Measurements from ENCODE around the gene CDH5.
A peak's percentile ranks its signal among the peaks of the same experiment; 100 is the strongest.
"Not testable (repeated sequence)": the region's sequence is repeated elsewhere in the genome, so short reads cannot be mapped to it uniquely, and the experiment has no call there.

Gene CDH5, protein sequence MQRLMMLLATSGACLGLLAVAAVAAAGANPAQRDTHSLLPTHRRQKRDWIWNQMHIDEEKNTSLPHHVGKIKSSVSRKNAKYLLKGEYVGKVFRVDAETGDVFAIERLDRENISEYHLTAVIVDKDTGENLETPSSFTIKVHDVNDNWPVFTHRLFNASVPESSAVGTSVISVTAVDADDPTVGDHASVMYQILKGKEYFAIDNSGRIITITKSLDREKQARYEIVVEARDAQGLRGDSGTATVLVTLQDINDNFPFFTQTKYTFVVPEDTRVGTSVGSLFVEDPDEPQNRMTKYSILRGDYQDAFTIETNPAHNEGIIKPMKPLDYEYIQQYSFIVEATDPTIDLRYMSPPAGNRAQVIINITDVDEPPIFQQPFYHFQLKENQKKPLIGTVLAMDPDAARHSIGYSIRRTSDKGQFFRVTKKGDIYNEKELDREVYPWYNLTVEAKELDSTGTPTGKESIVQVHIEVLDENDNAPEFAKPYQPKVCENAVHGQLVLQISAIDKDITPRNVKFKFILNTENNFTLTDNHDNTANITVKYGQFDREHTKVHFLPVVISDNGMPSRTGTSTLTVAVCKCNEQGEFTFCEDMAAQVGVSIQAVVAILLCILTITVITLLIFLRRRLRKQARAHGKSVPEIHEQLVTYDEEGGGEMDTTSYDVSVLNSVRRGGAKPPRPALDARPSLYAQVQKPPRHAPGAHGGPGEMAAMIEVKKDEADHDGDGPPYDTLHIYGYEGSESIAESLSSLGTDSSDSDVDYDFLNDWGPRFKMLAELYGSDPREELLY

GRCh38 chr16:66366433-66367299 lies at the start of gene CDH5:
TSS of gene CDH5 (plus strand) at chr16:66366691. CDS start at chr16:66379338, 12,647 bp downstream.
- DNase-seq (ENCODE audit: low spot score), result no peak

- no peak for DNase-seq (ENCODE audit: low spot score)
Observed at GRCh38 chr16:66318505-66318904, 48.0 kb upstream of the CDH5 start.

GRCh38 chr16:66320774-66321173 lies 45.7 kb upstream of the CDH5 start:
- no peak for DNase-seq (ENCODE audit: low spot score)

GRCh38 chr16:66322174-66322573 lies 44.3 kb upstream of the CDH5 start:
- DNase-seq (ENCODE audit: low spot score), result no peak

- no peak for DNase-seq (ENCODE audit: low spot score)
Observed at GRCh38 chr16:66324815-66325515, 41.5 kb upstream of the CDH5 start.

DNA sequence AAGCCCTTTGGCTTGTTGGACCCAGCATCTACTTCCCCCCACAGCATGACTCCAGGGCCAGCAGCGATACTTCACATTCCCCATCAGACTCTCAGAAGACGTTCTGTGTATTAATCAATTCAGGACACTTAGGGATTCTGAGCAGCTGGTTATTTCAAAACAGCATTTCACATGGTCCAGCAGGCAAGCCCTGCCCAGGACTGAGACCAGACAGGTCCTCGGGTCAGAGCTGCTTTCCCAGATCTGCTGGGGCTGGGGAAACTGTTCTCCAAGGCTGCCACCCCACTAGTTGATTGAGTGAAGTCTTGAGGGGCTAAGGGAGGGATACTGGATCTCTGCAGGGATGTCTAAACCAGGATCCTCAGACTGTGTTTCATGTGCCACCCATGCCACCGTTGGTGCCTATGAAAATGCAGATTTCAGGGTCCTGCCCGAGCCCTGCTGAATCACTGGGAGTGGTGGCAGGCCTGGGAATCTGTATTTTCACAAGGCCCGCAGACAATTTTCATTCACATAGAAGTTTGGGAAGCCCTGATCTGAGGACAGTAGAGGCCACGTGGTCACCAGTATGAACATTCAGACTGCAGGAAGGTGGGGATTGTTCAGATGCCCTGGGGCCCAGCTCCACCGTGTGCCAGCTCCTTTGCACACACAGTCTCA lies 40.6 kb upstream of the CDH5 start:
- DNase-seq (ENCODE audit: low spot score), result no peak

DNA sequence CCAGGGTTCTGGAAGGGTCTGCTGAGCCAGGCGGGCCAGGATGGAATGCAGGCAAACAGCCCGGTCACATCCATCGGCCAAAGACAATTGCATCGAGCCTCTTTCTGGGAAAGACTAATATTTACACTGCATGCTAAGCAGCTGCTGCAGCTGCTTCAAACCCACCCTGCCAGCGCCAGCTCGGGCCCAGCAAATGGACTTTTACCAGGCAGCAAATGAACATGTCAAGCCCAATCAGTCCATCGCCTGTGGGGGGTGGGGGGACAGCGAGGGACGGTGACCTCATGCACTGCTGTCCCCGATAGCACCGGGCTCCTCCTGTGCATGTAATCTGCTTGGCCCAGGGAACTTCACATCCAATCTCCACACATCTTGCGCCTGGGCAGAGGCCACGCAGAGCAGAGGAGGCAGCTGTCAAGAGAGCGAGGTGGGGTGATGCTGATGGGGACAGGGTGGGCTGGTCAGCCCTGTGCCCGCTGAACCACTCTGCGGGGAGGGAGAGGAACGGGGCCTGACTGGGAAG lies 39.4 kb upstream of the CDH5 start:
- no peak for DNase-seq (ENCODE audit: low spot score)

DNA sequence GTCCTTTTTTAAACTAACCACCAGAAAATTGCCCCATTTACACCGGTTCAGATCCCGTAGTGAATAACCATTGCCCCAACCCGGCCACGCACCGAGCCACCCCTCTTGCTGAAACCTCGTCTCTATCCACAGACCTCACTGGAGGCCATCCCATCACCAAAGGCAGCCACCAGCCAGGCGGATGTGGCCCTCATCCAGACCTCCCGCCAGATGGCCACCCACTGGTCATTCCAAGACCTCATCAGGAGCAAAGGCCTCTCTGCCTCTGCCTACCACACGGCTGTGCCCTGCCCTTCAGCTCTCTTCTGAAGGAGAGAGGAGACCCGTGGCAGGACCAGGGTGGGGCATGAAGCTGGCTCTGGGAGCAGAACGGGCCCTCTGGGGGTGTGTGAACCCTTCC lies 38.2 kb upstream of the CDH5 start:
- DNase-seq (ENCODE audit: low spot score), result no peak

DNA sequence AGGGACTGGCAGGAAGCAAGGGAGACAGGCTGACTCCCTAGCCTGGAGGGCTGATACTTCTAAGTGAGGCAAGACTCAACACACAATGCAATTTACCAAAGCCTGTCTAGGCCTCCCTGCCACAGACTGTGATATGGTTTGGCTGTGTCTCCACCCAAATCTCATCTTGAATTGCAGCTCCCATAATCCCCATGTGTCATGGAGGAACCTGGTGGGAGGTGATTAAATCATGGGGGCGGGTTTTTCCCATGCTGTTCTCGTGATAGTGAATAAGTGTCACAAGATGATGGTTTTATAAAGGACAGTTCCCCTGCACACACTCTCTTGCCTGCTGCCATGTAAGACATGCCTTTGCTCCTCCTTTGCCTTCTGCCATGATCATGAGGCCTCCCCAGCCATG lies 35.0 kb upstream of the CDH5 start:
- not testable (repeated sequence) for DNase-seq (ENCODE audit: low spot score)

DNA sequence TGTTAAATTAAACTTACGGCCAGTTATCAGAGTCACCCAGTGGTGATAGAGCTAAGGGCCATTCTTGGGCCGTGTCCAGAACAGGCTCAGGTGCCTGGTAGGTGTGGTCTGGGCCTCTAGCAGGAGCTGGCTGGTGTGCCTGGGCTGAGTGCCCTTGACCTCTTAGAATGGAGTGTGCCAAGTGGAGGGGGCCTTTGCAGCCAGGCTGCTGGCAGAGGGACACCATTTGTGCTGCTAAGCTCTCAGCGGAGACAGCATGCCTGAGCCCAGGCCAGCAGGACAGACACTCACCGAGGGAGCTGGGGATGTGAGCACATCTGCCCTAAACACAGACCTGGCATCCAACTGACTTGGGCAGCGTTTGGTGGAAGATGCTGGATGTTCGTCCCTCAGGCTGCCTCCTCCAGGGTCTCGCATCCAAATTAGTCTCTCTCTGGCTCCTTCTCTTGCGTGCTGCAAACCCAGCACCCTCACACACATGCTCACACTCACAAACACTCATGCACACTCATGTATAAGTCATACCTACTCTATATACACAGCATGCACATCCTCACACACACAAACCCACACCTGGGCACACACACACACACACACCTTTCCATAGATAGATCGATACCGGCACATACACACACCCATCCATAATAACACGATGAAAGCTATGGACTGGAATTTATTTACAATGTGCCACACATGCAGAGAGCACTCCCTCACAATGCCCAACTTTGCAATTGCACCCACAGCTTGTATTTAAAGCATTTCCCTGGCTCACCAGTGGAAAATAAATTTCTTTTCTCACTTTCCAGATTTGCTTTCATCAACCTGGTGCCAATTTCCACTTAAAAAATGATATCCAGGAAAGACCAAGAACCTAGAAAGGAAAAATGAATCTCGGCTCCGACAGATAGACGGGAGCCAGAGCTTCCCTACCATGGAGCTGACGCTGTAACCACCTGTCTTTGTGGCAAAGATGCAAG lies 33.6 kb upstream of the CDH5 start:
- DNase-seq (ENCODE audit: low spot score), result no peak

DNA sequence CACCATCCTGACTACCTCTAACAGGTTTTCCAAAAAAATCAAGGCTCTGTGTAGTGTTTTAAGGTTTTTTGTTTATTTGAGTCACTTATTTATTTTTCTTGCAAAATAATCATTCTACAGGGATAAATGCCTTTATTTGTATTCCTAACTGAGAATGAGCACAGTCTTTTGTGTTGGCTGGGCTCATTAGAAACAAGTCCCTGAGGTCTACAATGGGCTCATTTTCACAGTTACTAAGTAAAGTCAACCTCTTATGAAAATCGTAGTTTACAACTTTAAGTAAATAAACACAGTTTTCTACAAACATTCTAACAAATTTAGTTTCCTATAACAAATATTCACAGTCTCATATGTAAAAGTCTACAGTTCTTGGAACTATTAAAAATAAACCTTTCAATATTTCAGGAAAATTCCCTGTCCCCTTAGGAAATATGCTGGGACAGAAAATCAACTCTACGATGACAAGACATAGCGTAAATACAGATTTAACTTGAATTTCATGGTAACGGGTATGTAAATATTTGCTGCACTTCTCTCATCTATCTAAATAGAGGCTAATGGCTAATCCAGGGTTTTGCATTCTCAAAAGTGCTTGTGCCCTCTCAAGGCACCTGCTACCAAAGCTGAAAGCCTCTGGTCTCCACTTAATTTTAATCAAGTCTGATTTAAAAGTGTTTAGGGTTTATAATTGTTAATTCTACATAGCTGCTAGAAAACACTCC lies 31.5 kb upstream of the CDH5 start:
- no peak for DNase-seq (ENCODE audit: low spot score)

DNA sequence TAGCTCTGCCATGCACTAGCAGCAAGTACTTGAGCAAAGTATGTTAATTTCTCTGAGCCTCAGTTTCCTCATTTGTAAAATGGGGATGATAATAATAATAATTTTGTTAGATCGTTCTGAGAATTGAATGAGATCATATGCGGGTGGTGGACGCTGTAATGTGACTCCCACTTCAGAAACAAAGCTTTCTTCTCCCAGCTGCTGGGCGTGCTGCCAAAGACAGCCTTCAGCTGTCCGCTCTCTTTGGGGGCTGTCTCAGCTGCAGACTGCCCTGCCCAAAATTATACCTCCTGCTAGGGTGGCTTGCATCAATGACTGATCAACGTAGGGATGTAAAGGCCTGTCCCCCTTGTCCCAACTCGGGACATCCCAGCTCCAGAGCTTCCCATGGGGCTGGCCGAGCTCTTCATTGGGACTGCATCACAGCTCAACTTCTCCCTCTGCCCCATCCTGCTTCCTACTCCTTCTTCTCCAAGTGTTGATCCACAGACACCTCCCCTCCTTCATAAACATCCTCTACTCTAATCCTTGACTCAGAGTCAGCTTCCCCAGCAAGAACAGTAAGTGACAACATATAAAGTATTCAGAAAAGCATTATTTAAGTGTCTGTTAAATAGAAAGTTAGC lies 30.7 kb upstream of the CDH5 start:
- DNase-seq (ENCODE audit: low spot score), result no peak

DNA sequence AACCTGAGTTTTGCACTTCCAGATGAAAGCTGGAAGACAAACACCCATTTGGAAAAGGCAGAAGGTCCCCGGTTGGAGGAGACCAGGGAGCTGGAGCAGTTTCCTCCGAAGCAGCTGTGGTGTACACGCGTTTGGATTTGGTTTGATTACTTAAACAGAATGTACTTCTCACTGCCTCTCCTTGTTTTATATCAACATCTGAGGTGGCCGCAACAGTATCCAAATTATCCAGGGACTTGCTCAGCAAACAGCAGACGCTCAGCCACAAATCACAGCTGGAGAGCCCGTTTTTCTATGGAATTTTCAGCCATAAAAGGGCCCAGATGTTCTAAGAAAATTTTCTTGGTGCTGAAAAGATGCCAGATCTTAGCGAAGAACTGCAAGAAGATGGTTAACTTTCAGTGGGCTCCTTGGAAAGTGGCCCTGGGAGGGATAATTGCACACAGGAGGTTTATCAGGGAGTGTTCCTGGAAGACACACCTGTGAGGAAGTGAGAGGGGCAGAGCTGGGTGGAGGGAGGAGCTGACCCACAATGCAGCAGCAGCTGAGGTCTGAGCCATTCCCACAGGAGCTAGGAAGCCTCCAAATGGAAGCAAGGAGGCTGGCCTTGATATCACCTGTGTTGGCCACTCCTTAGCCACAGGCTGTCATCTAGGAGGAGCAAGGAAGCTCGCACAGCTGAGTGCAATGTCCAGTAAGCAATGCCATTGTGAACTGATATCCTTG lies 28.9 kb upstream of the CDH5 start:
- DNase-seq (ENCODE audit: low spot score), result no peak

GRCh38 chr16:66342294-66342900 lies 24.1 kb upstream of the CDH5 start:
- DNase-seq (ENCODE audit: low spot score), result peak; percentile 54

DNA sequence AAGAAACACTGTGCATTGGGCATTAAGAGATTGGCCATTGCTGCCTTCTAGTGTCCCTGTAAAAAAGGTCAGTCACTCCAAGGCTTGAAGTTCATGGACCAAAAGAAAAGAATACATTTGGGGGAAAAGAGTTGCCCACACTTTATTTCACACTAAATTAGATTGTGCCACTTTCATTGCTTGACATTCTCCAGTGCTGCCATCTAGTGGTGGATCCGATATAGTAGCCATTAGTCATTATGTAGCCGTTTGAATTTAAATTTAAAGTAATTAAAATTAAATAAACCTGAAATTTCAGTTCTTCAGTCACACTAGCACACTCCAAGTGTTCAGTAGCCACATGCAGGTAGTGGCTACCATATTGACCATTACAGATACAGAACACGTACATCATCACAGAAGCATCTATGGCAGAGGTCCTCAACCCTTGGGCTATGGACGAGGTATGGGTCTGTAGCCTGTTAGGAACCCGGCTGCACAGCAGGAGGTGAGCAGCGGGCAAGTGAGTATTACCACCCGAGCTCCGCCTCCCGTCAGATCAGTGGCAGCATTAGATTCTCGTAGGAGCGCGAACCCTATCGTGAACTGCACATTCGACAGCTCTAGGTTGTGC lies 21.9 kb upstream of the CDH5 start:
- DNase-seq (ENCODE audit: low spot score), result no peak

- no peak for DNase-seq (ENCODE audit: low spot score)
Observed at GRCh38 chr16:66346221-66346620, 20.3 kb upstream of the CDH5 start.

DNA sequence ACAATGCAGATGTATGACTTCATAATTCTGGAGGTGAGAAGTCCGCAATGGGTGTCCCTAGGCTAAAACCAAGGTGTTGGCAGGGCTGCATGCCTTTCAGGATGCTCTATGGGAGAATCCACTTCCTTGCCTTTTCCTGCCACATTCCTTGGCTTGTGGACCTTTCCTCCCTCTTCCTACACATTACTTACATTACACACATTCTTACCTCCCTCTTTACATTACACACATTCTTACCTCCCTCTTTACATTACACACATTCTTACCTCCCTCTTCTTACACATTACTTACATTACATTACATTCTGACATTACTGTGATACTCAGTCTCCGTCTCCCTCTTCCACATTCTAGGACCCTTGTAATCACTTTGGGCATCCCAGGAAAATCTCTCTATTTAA lies 14.2 kb upstream of the CDH5 start:
- no peak for DNase-seq (ENCODE audit: low spot score)
